B cell (primary cell): ENCODE measurements around the gene SKAP1.

Experiments
- CTCF ChIP-seq: fragments of 200-600 bp; IDR thresholded peaks from one replicate; pipeline ENCODE4 v1.8.0; 2022; ENCODE audit warnings: antibody characterized with exemption, mild to moderate bottlenecking
- EZH2 ChIP-seq: IDR thresholded peaks from 2 replicates; pipeline ENCODE4 v1.6.1; 2012; ENCODE audit warnings: borderline replicate concordance, low read depth, mild to moderate bottlenecking, moderate library complexity, low read length; ENCODE audit not compliant: insufficient read depth, poor library complexity, severe bottlenecking

GRCh38 chr17:48438516-48439061 lies 8.6 kb upstream of the SKAP1 start:
- TF ChIP-seq CTCF = no peak
- no peak for TF ChIP-seq EZH2
